Gastroesophageal sphincter (tissue), 4 donors: ENCODE results near the gene SLC7A11. TPM values are rescaled to one million over a fixed set of nuclear protein-coding genes. Genes with fewer than 3 reads are reported as not detected.

ENCODE experiments used
- ATAC-seq: fragments of 150-250 bp; one replicate; pipeline ENCODE4 v1.9.1; 2016; ENCODE audit warnings: mild to moderate bottlenecking, moderate library complexity
- H3K27ac ChIP-seq, 4 donors: fragments of 200-600 bp; sonication (generic) in 3 of 4; 1 replicate in 3 of 4; 2 replicates in 1 of 4; pipeline ENCODE4 v1.5.1; 2016 to 2019
- H3K27me3 ChIP-seq: fragments of 200-600 bp; sonication (generic); one replicate; pipeline ENCODE4 v1.5.1; 2019
- H3K36me3 ChIP-seq, 2 donors: fragments of 200-600 bp; sonication (generic); one replicate each; pipeline ENCODE4 v1.5.1; 2019; ENCODE audit warnings: control low read depth in 1 of 2
- H3K4me1 ChIP-seq, 3 donors: fragments of 200-600 bp; sonication (generic); 1 replicate in 2 of 3; 2 replicates in 1 of 3; pipeline ENCODE4 v1.5.1; 2016 to 2019; ENCODE audit warnings: control low read depth in 2 of 3
- H3K4me3 ChIP-seq, 2 donors: fragments of 200-600 bp; sonication (generic); one replicate each; pipeline ENCODE4 v1.5.1; 2019; ENCODE audit warnings: mild to moderate bottlenecking in 1 of 2, moderate library complexity in 1 of 2
- H3K9me3 ChIP-seq, 3 donors: fragments of 200-600 bp; sonication (generic); one replicate each; pipeline ENCODE4 v1.5.1; 2017 to 2019; ENCODE audit warnings: control low read depth in 2 of 3
- CTCF ChIP-seq, 4 experiments: fragments of 200-600 bp in 2 of 4; fragments of 450-650 bp in 2 of 4; sonication (generic) in 1 of 4; IDR thresholded peaks; one replicate each; pipeline ENCODE4 v1.5.1; 2017 to 2019; ENCODE audit warnings: antibody characterized with exemption in 4 of 4, mild to moderate bottlenecking in 2 of 4, moderate library complexity in 2 of 4
- EP300 ChIP-seq: sonication (generic); formaldehyde crosslinking; IDR thresholded peaks from one replicate; pipeline ENCODE4 v1.6.1; 2017; ENCODE audit warnings: antibody characterized with exemption, mild to moderate bottlenecking
- POLR2A ChIP-seq, 2 donors: fragments of 450-650 bp; IDR thresholded peaks; one replicate each; pipeline ENCODE4 v1.6.1; 2017; ENCODE audit warnings: antibody characterized with exemption in 2 of 2, mild to moderate bottlenecking in 2 of 2, moderate library complexity in 1 of 2
- POLR2AphosphoS5 ChIP-seq: sonication (generic); formaldehyde crosslinking; IDR thresholded peaks from one replicate; pipeline ENCODE4 v1.6.1; 2017; ENCODE audit warnings: antibody characterized with exemption
- WGBS, 2 donors: methylation state at CpG; one replicate each; pipeline ENCODE4 v1.1.5; 2018; ENCODE audit warnings: low coverage in 1 of 2; 5-methylcytosine and 5-hydroxymethylcytosine counted together
- total RNA-seq, 4 donors: library from RNA; depleted of rRNA; stranded (reverse); fragments of >200 nt; gene quantifications; one replicate each; pipeline ENCODE4 v1.1.0, GENCODE V29; 2016

The SLC7A11 gene
- total RNA-seq, 4 donors from 2014 or later, result 0.13 to 0.67 (median 0.33) TPM

- WGBS, 2 donors, result 83% methylated on average over 2 of the region's 2 CpGs; no CpG with 5 or more reads in 1 of the 2 donors
- Histone ChIP-seq H3K4me3 (no peak overlapping the region), H3K36me3 (no peaks in the 10 kb centered on the region), H3K4me1 (no peaks in the 10 kb centered on the region), H3K27me3 (no peaks in the 10 kb centered on the region), H3K27ac (no peak overlapping the region), H3K9me3 (no peaks in the 10 kb centered on the region)
- no peak for TF ChIP-seq POLR2AphosphoS5
- no peak for TF ChIP-seq POLR2A (IDR thresholded peaks at IDR 0.05)
- TF ChIP-seq EP300, result no peak
- TF ChIP-seq CTCF (IDR thresholded peaks at IDR 0.05), result no peak
- ATAC-seq, result no peak
Measured at GRCh38 chr4:138158746-138159297, 83.3 kb downstream of the SLC7A11 start.

GRCh38 chr4:138140879-138141278 is 101.3 kb downstream of the SLC7A11 start:
- H3K9me3 ChIP-seq, result no peaks in the 10 kb centered on the region
- H3K27me3 ChIP-seq, result no peaks in the 10 kb centered on the region
- no peaks in the 10 kb centered on the region for H3K4me1 ChIP-seq
- ATAC-seq, result no peak
- no peak overlapping the region for H3K27ac ChIP-seq
- TF ChIP-seq POLR2A (IDR thresholded peaks at IDR 0.05) (no peak), POLR2AphosphoS5 (no peak), CTCF (IDR thresholded peaks at IDR 0.05) (no peak), EP300 (no peak)
- no peaks in the 10 kb centered on the region for H3K36me3 ChIP-seq
- H3K4me3 ChIP-seq, result no peak overlapping the region

GRCh38 chr4:138138774-138139173 is 103.4 kb downstream of the SLC7A11 start:
- ATAC-seq, result no peak
- 77 to 82% methylated on average over 2 of the region's 2 CpGs for WGBS, 2 donors

GRCh38 chr4:138135610-138136009 is 106.5 kb downstream of the SLC7A11 start:
- H3K36me3 ChIP-seq, result no peaks in the 10 kb centered on the region
- H3K4me3 ChIP-seq, result no peak overlapping the region
- ATAC-seq, result no peak
- WGBS, 2 donors, result 73 to 75% methylated on average over 2 of the region's 2 CpGs
- H3K9me3 ChIP-seq, result peaks cover 0 to 20% (median 0%) of the 10 kb centered on the region in 3 donors
- H3K27me3 ChIP-seq, result no peaks in the 10 kb centered on the region
- H3K4me1 ChIP-seq, result no peaks in the 10 kb centered on the region
- H3K27ac ChIP-seq, result no peak overlapping the region
- TF ChIP-seq CTCF (IDR thresholded peaks at IDR 0.05) (no peak), EP300 (no peak), POLR2AphosphoS5 (no peak), POLR2A (IDR thresholded peaks at IDR 0.05) (no peak)

More at GRCh38 chr4:138138774-138139173, 103.4 kb downstream of the SLC7A11 start:
- H3K9me3 ChIP-seq, result no peaks in the 10 kb centered on the region
- no peak for TF ChIP-seq POLR2A (IDR thresholded peaks at IDR 0.05)
- TF ChIP-seq POLR2AphosphoS5, result no peak
- no peak for TF ChIP-seq CTCF (IDR thresholded peaks at IDR 0.05)
- no peak for TF ChIP-seq EP300
- no peaks in the 10 kb centered on the region for H3K4me1 ChIP-seq
- H3K27me3 ChIP-seq, result no peaks in the 10 kb centered on the region
- H3K27ac ChIP-seq, result no peak overlapping the region
- no peaks in the 10 kb centered on the region for H3K36me3 ChIP-seq
- no peak overlapping the region for H3K4me3 ChIP-seq

GRCh38 chr4:138118270-138118669 is 123.9 kb downstream of the SLC7A11 start:
- Histone ChIP-seq H3K36me3 (no peaks in the 10 kb centered on the region), H3K4me3 (no peak overlapping the region), H3K9me3 (no peaks in the 10 kb centered on the region), H3K27ac (no peak overlapping the region), H3K4me1 (peaks cover 0 to 13% (median 3%) of the 10 kb centered on the region in 3 donors), H3K27me3 (no peaks in the 10 kb centered on the region)
- no peak for ATAC-seq
- TF ChIP-seq CTCF (IDR thresholded peaks at IDR 0.05), result no peak
- TF ChIP-seq EP300, result no peak
- no peak for TF ChIP-seq POLR2A (IDR thresholded peaks at IDR 0.05)
- no peak for TF ChIP-seq POLR2AphosphoS5
- 80 to 100% methylated on average over 1 of the region's 1 CpG for WGBS, 2 donors
